GM18505 (cell line): ENCODE data around the gene CD163L1.

Experiments used
- ATAC-seq: cut with Tn5 transposase; IDR thresholded peaks from one replicate; pipeline ENCODE4 v1.9.1; 2021; ENCODE audit not compliant: unreplicated experiment
- POLR2A ChIP-seq: IDR thresholded peaks from 4 replicates; pipeline ENCODE4 v1.6.1; 2011; ENCODE audit warnings: borderline replicate concordance; ENCODE audit not compliant: insufficient read depth, insufficient read length; ENCODE audit errors: extremely low read depth

CD163L1 gene

DNA sequence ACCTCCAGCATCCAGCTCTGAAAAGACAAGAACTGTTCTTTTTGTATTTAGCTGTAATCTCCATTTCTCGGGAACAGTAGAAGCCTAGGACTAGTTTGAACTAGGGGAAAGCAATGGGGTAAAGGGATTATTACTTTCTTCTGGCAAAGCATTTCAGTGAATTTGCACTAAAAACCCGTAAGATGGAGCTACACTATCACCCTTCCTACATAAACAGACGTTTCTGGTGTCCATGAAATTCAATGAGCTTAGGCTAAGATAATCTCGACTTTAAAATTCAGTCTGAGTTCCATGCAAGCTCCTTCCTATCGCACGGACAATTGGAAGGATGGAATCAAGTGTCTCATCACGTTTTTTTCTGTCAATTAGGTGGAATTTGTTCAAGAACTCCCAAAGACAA lies 116.0 kb downstream of the CD163L1 start:
- no peak for ATAC-seq
- no peak for TF ChIP-seq POLR2A

DNA sequence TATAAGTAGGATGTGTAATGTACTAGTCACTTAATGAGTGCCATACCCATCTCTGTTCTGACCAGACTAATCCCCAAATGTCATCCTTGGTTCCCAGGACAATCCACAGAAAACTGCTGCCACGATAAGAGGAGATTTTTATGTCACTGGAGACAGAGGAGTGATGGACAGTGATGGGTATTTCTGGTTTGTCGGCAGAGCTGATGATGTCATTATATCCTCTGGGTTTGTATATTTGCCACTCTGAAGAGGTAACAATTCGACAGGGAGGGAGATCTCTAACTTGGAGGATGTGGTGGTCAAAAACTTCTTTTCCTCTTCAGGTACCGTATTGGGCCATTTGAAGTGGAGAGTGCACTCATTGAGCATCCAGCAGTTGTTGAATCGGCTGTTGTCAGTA lies 119.8 kb downstream of the CD163L1 start:
- no peak for ATAC-seq
- TF ChIP-seq POLR2A = no peak

DNA sequence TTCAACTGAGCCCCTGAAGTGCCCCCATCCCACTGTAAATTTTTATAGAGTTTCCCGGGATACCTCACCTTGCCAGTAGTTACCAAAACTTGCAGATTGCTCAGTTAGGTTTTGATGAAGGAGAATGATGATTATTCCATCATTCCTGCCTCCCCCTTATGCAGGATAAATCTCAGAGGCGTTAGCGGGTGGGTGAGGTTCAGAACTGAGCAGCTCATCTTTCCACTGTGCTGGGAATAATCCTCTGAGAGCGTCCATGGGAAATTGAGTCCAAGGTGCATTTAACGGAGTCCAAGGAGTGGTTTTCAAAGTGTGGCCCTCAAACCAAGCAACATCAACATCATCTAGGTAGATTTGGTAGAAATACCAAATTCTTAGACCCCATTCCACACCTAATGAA lies 121.4 kb downstream of the CD163L1 start:
- ATAC-seq = no peak
- no peak for TF ChIP-seq POLR2A

DNA sequence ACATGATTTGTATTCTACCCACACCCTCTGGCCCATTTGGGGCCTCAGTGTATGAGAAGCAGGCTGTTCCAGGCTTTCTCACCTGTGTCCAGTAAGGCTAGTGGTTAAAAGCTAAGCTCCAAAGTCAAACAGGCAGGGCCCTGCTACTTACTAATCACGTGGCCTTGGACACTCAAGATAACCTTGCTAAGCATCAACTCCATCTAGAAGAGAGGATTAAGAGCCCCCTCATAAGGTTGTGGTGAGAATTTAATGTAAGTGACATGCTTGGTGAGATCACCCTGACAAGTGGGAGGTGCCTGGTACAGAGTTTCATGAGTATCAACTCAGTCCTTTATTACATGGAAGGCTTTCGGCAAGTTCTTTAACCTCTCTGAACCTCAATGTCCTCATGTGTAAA lies 122.3 kb downstream of the CD163L1 start:
- no peak for TF ChIP-seq POLR2A
- ATAC-seq = no peak

DNA sequence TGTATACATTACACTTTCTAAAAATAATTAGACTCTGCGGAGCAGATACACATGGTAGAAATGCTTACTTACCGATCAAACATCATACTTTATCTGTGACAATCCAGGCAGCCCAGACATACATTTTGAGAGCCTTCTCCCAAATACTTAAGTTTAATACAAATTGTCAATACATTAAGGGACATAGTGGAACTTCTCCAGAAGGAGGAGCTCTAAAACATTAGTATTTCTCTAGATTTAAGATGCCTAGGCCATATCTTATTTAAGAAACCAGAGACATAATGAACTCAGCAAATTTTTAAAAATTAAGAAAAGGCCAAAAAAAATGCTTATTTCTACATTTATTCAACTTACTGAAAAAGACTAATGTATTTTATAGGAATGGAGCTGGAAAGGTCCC lies 124.0 kb downstream of the CD163L1 start:
- no peak for ATAC-seq
- no peak for TF ChIP-seq POLR2A

DNA sequence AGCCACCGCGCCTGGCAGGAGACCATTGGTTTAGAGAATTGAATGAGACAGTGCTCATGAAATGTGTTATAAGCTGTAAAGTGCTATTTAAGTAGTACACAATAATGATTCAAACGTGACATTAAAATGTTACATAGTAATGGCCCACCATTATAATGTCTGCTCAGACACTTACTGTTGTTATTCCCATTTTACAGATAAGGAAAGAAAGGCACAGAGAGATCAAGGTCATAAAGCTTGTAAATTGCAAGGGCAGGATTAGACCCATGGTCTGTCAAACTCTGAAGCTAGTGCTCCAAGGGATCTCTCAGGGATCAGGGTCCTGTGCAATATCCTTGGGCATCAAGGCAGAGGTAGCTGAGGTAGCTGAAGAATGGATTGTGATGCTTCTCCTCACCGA lies 133.9 kb downstream of the CD163L1 start:
- no peak for ATAC-seq
- TF ChIP-seq POLR2A = no peak
